HG03521 (cell line): Measurements from ENCODE around the gene EIF2S3.
"Not testable (repeated sequence)": the region's sequence is repeated elsewhere in the genome, so short reads cannot be mapped to it uniquely, and the experiment has no call there.

Experiments
- ATAC-seq: cut with Tn5 transposase; IDR thresholded peaks from one replicate; pipeline ENCODE4 v1.9.1; 2021; ENCODE audit warnings: mild to moderate bottlenecking, moderate library complexity; ENCODE audit not compliant: unreplicated experiment

The EIF2S3 gene

DNA sequence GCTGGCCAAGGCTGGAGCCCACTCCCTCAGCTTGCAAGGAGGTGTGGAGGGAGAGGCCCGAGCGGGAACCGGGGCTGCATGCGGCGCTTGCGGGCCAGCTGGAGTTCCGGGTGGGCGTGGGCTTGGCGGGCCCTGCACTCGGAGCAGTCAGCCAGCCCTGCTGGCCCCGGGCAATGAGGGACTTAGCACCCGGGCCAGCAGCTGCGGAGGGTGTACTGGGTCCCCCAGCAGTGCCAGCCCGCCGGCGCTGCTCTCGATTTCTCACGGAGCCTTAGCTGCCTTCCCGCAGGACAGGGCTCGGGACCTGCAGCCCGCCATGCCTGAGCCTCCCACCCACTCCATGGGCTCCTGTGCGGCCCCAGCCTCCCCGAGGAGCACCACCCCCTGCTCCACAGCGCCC is 5.1 kb upstream of the EIF2S3 start:
- not testable (repeated sequence) for ATAC-seq

DNA sequence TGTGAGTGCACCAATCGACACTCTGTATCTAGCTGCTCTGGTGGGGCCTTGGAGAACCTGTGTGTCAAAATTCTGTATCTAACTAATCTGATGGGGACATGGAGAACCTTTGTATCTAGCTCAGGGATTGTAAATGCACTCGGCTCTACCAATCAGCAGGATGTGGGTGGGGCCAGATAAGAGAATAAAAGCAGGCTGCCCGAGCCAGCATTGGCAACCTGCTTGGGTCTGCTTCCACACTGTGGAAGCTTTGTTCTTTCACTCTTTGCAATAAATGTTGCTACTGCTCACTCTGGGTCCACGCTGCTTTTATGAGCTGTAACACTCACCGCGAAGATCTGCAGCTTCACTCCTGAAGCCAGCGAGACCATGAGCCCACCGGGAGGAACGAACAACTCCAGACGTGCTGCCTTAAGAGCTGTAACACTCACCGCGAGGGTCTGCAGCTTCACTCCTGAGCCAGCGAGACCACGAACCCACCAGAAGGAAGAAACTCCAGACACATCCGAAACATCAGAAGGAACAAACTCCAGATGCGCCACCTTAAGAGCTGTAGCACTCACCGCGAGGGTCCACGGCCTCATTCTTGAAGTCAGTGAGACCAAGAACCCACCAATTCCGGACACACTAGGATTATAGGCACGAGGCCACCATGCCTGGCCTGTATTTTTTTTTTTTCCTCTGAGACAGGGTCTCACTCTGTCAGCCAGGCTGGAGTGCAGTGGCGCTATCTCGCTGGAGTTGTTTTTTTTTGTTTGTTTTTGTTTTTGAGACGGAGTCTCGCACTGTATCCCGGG is 4.0 kb upstream of the EIF2S3 start:
- not testable (repeated sequence) for ATAC-seq

DNA sequence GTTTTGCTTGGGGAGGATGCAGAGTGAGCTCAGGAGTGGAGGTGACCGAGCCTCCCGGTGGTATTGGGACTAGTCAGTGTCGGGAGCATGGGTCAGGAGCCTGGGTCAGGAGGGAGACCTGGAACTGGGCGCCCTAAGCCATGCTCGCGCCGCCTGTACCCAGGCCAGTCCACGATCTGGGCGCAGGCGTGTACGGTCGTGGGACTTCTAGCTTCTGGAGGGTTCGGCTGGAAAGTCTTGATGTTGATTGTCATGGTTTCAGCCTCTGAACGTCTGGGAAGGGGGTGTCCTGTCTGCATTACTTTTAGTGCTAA is 244 bp downstream of the EIF2S3 start:
- ATAC-seq, result peak; percentile 15

DNA sequence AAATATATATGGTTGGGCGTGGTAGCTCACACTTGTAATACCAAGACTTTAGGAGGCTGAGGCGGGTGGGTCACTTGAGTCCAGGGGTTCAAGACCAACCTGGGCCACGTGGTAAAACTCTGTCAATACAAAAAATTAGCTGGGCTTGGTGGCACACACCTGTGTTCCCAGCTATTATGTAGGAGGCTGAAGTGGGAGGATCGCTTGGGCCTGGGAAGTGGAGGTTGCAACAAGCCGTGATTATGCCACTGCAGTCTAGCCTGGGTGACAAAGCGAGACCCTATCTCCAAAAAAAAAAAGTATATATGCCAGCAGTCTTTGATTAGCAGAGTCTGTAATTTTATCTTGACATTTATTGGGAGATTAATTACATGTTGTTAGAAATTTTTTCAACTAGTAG is 8.7 kb downstream of the EIF2S3 start:
- ATAC-seq, result no peak

DNA sequence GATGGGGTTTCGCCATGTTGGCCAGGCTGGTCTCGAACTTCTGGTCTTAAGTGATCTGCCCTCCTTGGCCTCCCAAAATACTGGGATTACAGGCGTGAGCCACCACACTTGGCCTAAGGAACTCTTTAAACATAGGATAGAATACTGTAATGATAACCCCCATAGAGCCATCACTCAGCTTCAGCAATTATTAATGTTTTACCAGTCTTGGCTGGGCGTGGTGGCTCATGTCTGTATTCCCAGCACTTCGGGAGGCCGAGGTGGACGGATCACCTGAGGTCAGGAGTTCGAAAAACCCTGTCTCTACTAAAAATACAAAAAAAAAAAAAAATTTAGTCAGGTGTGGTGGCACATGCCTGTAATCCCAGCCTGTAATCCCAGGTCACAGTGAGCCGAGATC is 15.1 kb downstream of the EIF2S3 start:
- ATAC-seq, result no peak

DNA sequence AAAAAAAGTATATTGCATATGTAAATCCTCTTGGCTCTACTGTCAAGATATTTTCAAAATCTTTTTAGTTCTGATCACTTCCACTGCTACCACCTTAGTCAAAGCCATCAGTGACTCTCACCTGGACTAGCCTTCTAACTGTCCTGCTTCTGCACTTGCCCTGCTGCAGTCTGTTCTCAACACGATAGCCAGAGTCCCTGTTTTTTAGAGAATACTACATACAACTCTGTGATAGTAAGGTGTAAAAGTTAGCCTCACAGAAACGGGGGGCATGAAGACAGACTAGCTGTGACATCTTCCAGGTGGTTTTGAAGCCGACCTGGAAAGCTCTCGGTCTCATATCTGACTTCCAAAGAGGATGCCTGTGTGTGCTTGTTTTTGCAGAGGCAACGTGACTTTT is 24.7 kb downstream of the EIF2S3 start:
- no peak for ATAC-seq

DNA sequence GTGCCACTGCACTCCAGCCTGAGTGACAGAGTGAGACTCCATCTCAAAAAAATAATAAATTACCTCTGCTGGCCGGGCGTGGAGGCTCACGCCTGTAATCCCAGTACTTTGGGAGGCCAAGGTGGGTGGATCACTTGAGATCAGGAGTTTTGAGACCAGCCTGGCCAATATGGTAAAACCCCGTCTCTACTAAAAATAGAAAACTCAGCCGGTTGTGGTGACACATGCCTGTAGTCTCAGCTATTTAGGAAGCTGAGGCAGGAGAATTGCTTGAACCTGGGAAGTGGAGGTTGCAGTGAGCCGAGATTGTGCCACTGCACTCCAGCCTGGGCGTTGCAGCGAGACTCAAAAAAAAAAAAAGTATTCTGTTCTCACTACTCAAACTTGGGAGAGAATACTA is 25.5 kb downstream of the EIF2S3 start:
- ATAC-seq, result not testable (repeated sequence)

DNA sequence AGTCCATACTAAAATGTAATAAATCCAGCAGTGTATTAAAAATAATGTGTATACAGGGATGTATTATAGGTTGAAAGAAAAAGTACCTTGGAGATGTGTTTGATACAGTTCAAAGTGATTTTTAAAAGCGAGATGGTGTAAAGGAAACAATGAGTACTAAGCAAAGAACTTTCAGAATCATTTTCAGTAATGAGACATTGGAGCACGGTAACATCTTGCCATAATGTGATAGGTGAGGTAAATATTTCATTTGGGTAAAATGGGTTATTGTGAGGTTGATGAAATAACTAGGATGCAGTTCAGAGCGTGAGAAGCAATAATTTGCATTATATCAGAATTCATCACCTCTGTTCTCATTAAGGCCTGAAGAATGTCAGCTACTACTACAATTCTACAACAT is 25.9 kb downstream of the EIF2S3 start:
- ATAC-seq, result no peak

DNA sequence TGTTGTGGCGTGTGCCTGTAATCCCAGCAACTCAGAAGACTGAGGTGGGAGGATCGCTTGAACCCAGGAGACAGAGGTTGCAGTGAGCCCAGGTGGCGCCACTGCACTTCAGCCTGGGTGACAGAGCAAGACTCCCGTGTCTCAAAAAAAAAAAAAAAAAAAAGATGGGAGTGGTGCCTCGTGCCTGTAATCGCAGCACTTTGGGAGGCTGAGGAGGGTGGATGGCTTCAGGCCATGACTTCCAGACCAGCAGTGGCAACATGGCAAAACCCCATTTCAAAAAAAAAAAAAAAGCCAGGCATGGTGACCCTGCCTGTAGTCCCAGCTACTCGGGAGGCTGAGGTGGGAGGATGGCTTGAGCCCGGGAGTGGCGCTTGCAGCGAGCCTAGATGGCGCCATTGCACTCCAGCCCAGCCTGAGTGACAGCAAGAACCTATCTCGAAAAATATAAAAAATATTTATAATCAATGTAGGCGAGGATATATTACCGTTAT is 27.0 kb downstream of the EIF2S3 start:
- no peak for ATAC-seq

DNA sequence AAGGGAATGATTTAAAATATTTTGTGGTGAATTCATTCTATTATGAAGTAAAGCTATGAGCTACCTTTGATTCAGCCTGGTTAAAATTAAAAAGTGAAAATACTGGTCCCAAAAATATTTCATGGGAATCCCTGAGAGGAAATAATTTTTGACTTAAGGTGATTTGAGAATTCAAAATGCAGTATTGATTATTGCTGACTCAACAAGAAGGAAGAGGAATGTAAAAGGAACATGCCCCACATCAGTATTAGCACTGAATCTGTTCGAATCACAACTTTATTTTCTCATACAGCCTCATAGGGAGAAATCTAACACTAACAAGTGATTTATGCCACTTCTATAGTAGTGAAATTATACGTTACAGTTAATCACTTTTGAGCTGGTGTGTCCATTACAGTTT is 27.7 kb downstream of the EIF2S3 start:
- no peak for ATAC-seq

DNA sequence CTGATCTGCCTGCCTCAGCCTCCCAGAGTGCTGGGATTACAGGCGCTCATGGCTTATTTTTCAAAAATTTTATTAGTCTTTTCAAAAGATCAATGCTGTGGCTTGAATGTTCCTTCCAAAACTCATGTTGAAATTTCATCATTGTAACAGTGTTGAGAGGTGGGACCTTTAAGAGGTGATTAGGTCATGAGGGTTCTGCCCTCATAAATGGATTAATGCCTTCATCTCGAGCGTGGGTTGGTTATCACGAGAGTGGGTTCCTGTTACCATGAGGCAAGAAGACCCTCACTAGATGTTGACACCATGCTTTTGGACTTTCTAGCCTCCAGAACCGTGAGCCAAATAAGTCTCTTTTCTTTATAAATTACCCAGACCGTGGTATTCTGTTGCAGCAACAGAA is 30.3 kb downstream of the EIF2S3 start:
- ATAC-seq, result no peak

DNA sequence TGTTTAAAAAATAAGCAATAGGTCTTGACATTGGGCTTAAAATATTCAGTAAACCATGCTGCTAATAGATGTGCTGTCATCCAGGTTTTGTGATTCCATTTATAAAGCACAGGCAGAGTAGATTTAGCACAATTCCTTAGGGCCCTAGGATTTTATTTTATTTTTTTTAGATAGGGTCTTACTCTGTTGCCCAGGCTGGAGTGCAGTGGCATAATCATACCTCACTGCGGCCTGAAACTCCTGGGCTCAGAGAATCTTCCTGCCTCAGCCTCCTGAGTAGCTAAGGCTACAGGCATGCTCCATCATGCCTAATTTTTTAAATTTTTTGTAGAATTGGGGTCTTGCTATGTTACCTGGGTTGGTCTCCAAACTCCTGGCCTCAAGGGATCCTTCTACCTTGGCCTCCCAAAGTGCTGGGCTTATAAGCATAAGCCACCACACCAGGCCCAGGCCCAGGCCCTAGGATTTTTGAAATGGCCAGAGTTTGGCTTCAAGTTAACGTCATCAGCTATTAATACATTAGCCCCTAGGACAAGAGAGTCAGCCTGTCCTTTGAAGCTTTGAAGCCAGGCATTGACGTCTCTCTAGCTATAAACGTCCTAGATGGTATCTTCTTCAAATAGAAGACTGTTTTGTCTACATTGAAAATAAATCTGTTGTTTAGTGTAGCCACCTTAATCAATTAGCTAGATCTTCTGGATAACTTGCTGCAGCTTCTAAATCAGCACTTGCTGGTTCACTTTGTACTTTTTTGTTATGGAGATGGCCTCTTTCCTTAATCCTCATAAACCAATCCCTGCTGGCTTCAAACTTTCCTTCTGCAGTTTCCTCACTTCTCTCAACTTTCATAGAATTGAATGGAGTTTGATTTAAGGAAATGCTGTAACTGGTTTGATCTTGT is 35.8 kb downstream of the EIF2S3 start:
- no peak for ATAC-seq

DNA sequence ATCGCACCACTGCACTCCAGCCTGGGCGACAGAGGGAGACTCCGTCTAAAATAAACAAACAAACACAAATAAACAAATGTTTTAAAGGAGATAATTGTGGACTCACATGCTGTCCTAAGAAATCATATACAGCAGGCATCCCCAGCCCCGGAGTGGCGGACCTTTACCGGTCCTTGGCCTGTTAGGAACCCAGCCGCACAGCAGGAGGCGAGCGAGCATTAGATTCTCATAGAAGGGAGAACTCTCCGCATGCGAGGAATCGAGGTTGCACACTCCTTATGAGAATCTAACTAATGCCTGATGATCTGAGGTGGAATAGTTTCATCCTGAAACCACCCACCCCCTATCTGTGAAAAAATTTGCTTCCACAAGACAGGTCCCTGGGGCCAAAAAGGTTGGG is 39.0 kb downstream of the EIF2S3 start:
- ATAC-seq, result no peak

DNA sequence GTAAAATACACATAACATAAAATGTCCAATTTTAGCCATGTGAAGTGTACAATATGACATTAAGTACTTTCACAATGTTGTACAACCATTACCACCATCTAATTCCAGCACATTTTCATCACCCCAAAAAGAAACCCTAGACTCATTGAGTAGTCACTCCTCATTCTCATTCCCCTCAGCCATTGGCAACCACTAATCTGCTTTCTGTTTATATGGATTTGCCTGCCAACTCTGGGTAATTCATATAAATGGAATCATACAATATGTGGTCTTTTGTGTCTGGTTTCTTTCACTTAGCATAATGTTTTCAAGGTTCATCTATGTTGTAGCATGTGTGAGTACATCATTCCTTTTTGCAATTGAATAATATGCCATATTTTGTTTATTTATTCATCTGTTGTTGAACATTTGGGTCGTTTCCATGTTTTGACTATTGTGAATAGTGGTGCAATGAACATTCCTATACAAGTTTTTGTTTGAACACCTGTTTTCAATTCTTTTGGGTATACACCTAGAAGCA is 43.0 kb downstream of the EIF2S3 start:
- no peak for ATAC-seq

DNA sequence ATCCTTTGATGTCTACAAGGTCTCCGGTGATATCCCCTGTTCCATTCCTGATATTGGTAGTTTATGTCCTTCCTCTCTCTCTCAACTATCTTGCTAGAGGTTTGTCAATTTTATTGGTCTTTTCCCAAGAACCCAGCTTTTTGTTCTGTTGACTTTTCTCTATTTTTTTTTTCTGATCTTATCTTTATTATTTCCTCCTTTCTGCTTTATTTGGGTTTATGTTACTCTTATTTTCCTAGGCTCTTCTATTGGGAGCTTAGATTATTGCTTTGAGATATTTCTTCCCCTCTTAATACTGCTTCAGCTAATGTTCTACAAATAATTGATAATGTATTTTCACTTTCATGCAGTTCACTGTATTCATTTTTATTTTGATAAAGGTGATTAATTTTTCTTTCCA is 44.2 kb downstream of the EIF2S3 start:
- no peak for ATAC-seq

DNA sequence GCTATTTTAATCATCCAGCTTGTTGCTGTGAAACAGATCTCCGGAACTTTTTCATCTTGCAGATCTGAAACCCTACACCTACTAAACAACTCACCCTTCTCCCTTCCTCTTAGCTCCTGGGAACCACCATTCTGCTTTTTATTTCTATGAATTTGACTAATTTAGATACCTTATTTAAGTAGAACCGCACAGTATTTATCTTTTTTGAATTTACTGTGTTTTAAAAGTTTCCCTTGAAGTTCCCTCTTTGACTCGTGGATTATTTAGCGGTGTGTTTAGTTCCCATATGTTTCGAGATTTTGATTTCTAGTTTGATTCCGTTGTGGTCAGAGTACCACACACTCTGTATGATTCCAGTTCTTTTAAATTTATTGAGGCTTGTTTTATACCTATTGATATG is 44.6 kb downstream of the EIF2S3 start:
- no peak for ATAC-seq

DNA sequence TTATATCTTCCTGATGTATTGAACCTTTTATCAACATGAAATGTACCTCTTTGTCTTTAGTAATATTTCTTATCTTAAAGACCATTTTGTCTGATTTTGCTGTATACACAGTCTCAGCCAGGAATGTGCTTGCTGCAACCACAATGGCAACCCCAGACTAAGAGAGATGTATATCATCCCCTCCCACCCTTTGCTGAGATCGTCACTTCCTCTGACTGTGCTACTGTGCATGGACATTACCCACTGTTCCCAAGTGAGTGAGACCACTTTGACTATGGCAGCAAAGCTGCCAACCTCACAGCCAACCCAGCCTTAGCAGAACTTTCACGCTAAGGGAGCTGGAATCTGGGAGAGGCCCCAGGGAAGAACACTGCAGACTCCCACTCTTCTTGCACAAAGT is 46.0 kb downstream of the EIF2S3 start:
- no peak for ATAC-seq

DNA sequence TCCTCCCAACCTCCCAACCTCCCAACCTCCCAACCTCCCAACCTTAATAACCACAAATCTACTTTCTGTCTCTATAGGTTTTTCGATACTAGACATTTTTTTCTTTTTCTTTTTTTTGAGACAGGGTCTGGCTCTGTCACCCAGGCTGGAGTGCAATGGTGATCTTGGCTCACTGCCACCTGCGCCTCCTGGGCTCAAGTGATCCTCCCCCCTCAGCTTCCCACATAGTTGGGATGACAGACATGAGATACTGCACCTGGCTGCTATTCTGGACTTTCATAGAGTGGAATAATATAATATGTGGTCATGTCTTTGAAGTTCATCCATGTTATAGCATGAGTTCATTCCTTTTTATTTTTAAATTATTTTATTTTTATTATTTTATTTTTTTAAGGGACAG is 55.3 kb downstream of the EIF2S3 start:
- ATAC-seq, result no peak

DNA sequence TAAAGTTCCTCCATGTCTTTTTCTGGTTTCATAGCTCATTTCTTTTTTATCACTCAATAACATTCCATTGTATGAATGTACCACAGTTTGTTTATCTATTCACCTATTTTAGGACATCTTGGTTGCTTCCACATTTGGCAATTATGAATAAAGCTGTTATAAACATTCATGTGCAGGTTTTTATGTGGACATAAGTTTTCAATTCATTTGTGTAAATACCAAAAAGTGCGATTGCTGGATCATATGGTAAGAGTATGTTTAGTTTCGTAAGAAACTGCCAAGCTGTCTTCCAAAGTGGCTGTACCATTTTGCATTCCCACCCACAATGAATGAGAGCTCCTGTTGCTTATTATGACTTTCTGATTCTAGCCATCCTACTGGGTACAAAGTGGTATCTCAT is 58.4 kb downstream of the EIF2S3 start:
- no peak for ATAC-seq

DNA sequence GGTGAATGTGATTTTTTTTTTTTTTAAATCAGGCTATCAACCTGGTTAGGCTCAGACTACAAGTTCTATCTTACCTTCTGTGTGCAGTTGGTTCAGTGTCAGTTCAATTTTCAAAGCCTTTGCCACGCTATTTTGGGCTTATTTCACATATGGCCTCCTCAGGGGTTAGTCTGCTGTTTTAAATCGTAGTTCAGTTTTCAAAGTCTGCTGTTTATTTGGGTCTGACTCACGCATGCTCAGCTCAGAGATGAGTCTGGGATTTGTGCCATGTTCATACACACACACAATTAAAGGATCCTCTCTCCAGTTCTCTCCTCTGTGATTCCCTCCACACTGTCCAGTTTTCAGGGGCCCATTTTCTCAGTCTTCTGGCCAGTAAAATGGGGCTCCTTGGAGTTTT is 62.5 kb downstream of the EIF2S3 start:
- no peak for ATAC-seq

DNA sequence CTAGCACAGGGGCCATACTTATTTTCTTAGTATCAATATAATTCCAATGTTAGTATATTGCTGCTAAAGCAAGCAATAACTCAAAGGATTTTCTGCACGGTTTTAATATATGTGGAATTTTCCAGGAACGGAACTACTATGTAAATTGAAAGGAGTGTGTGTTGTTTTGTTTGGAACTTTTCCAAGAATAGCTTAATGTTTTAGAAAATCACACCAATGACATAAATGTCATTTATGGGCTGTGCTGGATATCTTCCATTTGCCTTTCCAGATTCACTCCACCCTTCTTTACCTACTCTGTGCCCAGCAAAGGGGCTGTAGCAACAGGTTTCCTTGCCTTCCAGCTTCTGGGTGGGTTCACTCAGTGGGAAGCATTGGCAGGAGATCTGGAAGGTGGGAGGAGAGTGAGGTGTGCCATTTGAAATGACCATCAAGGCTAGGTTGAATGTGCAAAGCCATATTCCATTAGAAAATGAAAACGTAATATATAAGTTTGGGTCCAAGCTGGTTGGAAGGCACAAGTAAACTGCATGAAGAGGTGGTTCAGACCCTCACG is 69.6 kb downstream of the EIF2S3 start:
- ATAC-seq, result no peak
